ENCODE measurements around the gene SLIT3.

DNA sequence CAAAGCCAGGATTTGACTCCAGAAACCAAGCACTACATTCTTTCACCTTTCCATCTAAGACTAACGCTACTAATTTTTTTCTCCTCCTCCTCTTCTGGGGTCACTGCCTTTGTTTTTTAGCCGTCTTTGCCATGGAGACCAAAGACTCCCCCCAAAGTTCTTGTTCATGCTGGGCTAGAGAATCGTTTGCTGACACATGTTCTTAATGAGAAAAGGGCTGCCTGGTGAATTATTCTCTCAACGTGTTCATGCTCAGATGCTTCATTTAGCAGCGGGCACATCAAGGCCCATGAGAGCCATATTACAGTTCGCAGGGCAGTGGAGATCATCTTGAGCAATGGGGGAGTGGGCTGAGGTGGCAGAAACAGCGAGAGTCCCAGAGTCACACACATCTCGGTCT lies 134.9 kb downstream of the SLIT3 start:
- TF ChIP-seq POLR2A (IDR thresholded peaks at IDR 0.05) (no peak), POLR2AphosphoS5 (IDR thresholded peaks at IDR 0.05) (no peak), EP300 (IDR thresholded peaks at IDR 0.05) (no peak)
- TF ChIP-seq, protein P1, sequence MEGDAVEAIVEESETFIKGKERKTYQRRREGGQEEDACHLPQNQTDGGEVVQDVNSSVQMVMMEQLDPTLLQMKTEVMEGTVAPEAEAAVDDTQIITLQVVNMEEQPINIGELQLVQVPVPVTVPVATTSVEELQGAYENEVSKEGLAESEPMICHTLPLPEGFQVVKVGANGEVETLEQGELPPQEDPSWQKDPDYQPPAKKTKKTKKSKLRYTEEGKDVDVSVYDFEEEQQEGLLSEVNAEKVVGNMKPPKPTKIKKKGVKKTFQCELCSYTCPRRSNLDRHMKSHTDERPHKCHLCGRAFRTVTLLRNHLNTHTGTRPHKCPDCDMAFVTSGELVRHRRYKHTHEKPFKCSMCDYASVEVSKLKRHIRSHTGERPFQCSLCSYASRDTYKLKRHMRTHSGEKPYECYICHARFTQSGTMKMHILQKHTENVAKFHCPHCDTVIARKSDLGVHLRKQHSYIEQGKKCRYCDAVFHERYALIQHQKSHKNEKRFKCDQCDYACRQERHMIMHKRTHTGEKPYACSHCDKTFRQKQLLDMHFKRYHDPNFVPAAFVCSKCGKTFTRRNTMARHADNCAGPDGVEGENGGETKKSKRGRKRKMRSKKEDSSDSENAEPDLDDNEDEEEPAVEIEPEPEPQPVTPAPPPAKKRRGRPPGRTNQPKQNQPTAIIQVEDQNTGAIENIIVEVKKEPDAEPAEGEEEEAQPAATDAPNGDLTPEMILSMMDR (IDR thresholded peaks at IDR 0.05) = no peak

All from suprapubic skin (tissue), 4 donors.